H1 (cell line): ENCODE measurements around the gene CPLANE1. TPM values are rescaled to one million over a fixed set of nuclear protein-coding genes. Genes with fewer than 3 reads are reported as not detected.

ENCODE experiments used
- CTCF ChIA-PET: fragments of 300-600 bp; sonication (Branson Sonifier 250); formaldehyde crosslinking; loops from one replicate; lab custom pipeline; 2021; ENCODE audit not compliant: partially characterized antibody; lab: Charles Lee
- POLR2A ChIA-PET: fragments of 300-600 bp; sonication (Branson Sonifier 250); formaldehyde crosslinking; loops from one replicate; lab custom pipeline; 2021; ENCODE audit warnings: inconsistent platforms; ENCODE audit not compliant: partially characterized antibody; lab: Charles Lee
- DNase-seq, 2 experiments: peaks; one replicate each; pipeline versions ENCODE4 v3.0.0 to v3.0.0-alpha.2; 2010 to 2022; ENCODE audit warnings: low spot score in 2 of 2, low read depth in 1 of 2, mixed read lengths in 1 of 2
- FAIRE-seq: peaks from 2 replicates; lab custom pipeline; 2011; peaks lifted over from hg19 to GRCh38; lab: Jason Lieb, UNC
- H2AFZ ChIP-seq: 2 replicates; pipeline ENCODE4 v1.8.1; 2012; ENCODE audit warnings: low read length, inconsistent platforms
- H2AK5ac ChIP-seq: 2 replicates; pipeline ENCODE4 v1.6.1; 2013; ENCODE audit warnings: low read depth, low read length
- H2BK120ac ChIP-seq: replicated peaks from 2 replicates; pipeline ENCODE3; 2013; ENCODE audit warnings: low read depth, low read length, inconsistent platforms
- H2BK12ac ChIP-seq: 2 replicates; pipeline ENCODE4 v1.6.1; 2013; ENCODE audit warnings: low read depth, low read length
- H2BK15ac ChIP-seq: 2 replicates; pipeline ENCODE4 v1.6.1; 2013; ENCODE audit warnings: low read length
- H2BK20ac ChIP-seq: 2 replicates; pipeline ENCODE4 v1.6.1; 2013; ENCODE audit warnings: low read length
- H2BK5ac ChIP-seq: 2 replicates; pipeline ENCODE4 v1.6.1; 2013; ENCODE audit warnings: low read depth, low read length
- H3K14ac ChIP-seq: 2 replicates; pipeline ENCODE4 v1.6.1; 2013; ENCODE audit warnings: inconsistent platforms; ENCODE audit not compliant: insufficient read length
- H3K18ac ChIP-seq: 2 replicates; pipeline ENCODE4 v1.6.1; 2013; ENCODE audit warnings: low read length; ENCODE audit errors: extremely low read depth
- H3K23ac ChIP-seq: 2 replicates; pipeline ENCODE4 v1.6.1; 2013; ENCODE audit warnings: inconsistent platforms; ENCODE audit not compliant: insufficient read length
- H3K23me2 ChIP-seq: 2 replicates; pipeline ENCODE4 v1.6.1; 2013; ENCODE audit warnings: low read depth, low read length
- H3K27ac ChIP-seq: 2 replicates; pipeline ENCODE4 v1.6.1; 2011; ENCODE audit warnings: low read depth, low read length, inconsistent platforms
- H3K27me3 ChIP-seq, 4 experiments: replicated peaks in 1 of 4; 1 replicate in 1 of 4; 2 replicates in 3 of 4; pipeline versions ENCODE4 v1.6.1 to v1.8.1; 2011 to 2013; ENCODE audit warnings: low read length in 3 of 4, mild to moderate bottlenecking in 3 of 4, inconsistent platforms in 2 of 4, mixed read lengths in 2 of 4, moderate library complexity in 1 of 4; ENCODE audit not compliant: control insufficient read depth in 3 of 4, insufficient read depth in 3 of 4; ENCODE audit errors: extremely low read depth in 1 of 4
- H3K36me3 ChIP-seq, 4 experiments: 2 replicates each; pipeline versions ENCODE4 v1.6.1 to v1.8.1; 2011 to 2013; ENCODE audit warnings: mild to moderate bottlenecking in 4 of 4, low read length in 3 of 4, moderate library complexity in 2 of 4, control low read depth in 1 of 4, inconsistent platforms in 1 of 4; ENCODE audit not compliant: insufficient read depth in 4 of 4, control insufficient read depth in 2 of 4
- H3K4ac ChIP-seq: replicated peaks from 2 replicates; pipeline ENCODE3; 2013; ENCODE audit warnings: low read length, low read depth, mixed read lengths, inconsistent platforms; ENCODE audit not compliant: insufficient read length
- H3K4me1 ChIP-seq, 4 experiments: replicated peaks in 1 of 4; 1 replicate in 1 of 4; 2 replicates in 3 of 4; pipeline versions ENCODE4 v1.6.1 to v1.8.1; 2011 to 2013; ENCODE audit warnings: low read length in 3 of 4, inconsistent platforms in 2 of 4, mixed read lengths in 1 of 4; ENCODE audit not compliant: insufficient read depth in 4 of 4, control insufficient read depth in 3 of 4
- H3K4me2 ChIP-seq, 2 experiments: 2 replicates each; pipeline versions ENCODE4 v1.6.1 to v1.8.1; 2011 to 2013; ENCODE audit warnings: low read depth in 2 of 2, low read length in 2 of 2, control low read depth in 1 of 2, inconsistent platforms in 1 of 2, mild to moderate bottlenecking in 1 of 2; ENCODE audit not compliant: insufficient read depth in 1 of 2
- H3K4me3 ChIP-seq, 4 experiments: fragments of 200-600, 300-600 bp in 1 of 4; sonication (generic), shearing (Covaris generic), sonication (Bioruptor Twin) in 1 of 4; 2 replicates each; pipeline versions ENCODE4 v1.5.1 to v1.8.1; 2011 to 2016; ENCODE audit warnings: low read length in 4 of 4, low read depth in 3 of 4, control low read depth in 2 of 4, inconsistent platforms in 2 of 4, mild to moderate bottlenecking in 2 of 4, mixed read lengths in 1 of 4, moderate library complexity in 1 of 4; ENCODE audit not compliant: insufficient read depth in 2 of 4; ENCODE audit errors: extremely low read depth in 1 of 4
- H3K56ac ChIP-seq: replicated peaks from 2 replicates; pipeline ENCODE3; 2013; ENCODE audit warnings: low read depth, mild to moderate bottlenecking, mixed read lengths, low read length, inconsistent platforms; ENCODE audit not compliant: insufficient read length
- H3K79me1 ChIP-seq: 2 replicates; pipeline ENCODE4 v1.6.1; 2013; ENCODE audit warnings: low read depth, low read length, control low read depth
- H3K79me2 ChIP-seq, 2 experiments: 2 replicates each; pipeline versions ENCODE4 v1.6.1 to v1.8.1; 2012 to 2013; ENCODE audit warnings: low read length in 2 of 2, mild to moderate bottlenecking in 2 of 2, inconsistent platforms in 1 of 2; ENCODE audit not compliant: insufficient read depth in 2 of 2, control insufficient read depth in 1 of 2
- H3K9ac ChIP-seq, 4 experiments: replicated peaks in 1 of 4; 1 replicate in 1 of 4; 2 replicates in 3 of 4; pipeline versions ENCODE4 v1.6.1 to v1.8.1; 2011 to 2013; ENCODE audit warnings: low read depth in 3 of 4, low read length in 3 of 4, control low read depth in 2 of 4, mild to moderate bottlenecking in 2 of 4, moderate library complexity in 2 of 4, inconsistent platforms in 1 of 4; ENCODE audit errors: extremely low read depth in 1 of 4
- H3K9me3 ChIP-seq, 2 experiments: 2 replicates each; pipeline versions ENCODE4 v1.6.1 to v1.8.1; 2012 to 2013; ENCODE audit warnings: mild to moderate bottlenecking in 2 of 2, moderate library complexity in 2 of 2, control low read depth in 1 of 2, inconsistent platforms in 1 of 2, low read depth in 1 of 2, low read length in 1 of 2, mixed read lengths in 1 of 2; ENCODE audit not compliant: insufficient read depth in 2 of 2
- H4K20me1 ChIP-seq, 2 experiments: replicated peaks in 1 of 2; 2 replicates each; pipeline versions ENCODE3 to v1.8.1; 2011 to 2013; ENCODE audit warnings: inconsistent platforms in 2 of 2, low read length in 2 of 2, mild to moderate bottlenecking in 1 of 2; ENCODE audit not compliant: insufficient read depth in 2 of 2, control insufficient read depth in 1 of 2
- H4K5ac ChIP-seq: 2 replicates; pipeline ENCODE4 v1.6.1; 2013; ENCODE audit warnings: low read length, low read depth, mixed read lengths, inconsistent platforms; ENCODE audit not compliant: insufficient read length
- H4K8ac ChIP-seq: 2 replicates; pipeline ENCODE4 v1.8.0; 2013; ENCODE audit warnings: mild to moderate bottlenecking, moderate library complexity, low read length, inconsistent platforms; ENCODE audit not compliant: insufficient read depth; ENCODE audit errors: extremely low read depth
- H4K91ac ChIP-seq: replicated peaks from 2 replicates; pipeline ENCODE3; 2013; ENCODE audit warnings: low read length, mixed read lengths, inconsistent platforms; ENCODE audit not compliant: insufficient read length
- ATF3 ChIP-seq: IDR thresholded peaks from 2 replicates; pipeline ENCODE4 v1.6.1; 2011; ENCODE audit warnings: low read depth, mild to moderate bottlenecking, low read length; ENCODE audit not compliant: insufficient read depth
- BACH1 ChIP-seq: IDR thresholded peaks from 2 replicates; pipeline ENCODE4 v1.6.1; 2012; ENCODE audit warnings: low read length, improper control_type of control experiment
- BRCA1 ChIP-seq: IDR thresholded peaks from 2 replicates; pipeline ENCODE4 v1.6.1; 2012; ENCODE audit warnings: low read depth, low read length, improper control_type of control experiment
- SP2 ChIP-seq: IDR thresholded peaks from 2 replicates; pipeline ENCODE4 v1.6.1; 2012; ENCODE audit warnings: mild to moderate bottlenecking, low read length, inconsistent platforms
- SP4 ChIP-seq: IDR thresholded peaks from 2 replicates; pipeline ENCODE4 v1.6.1; 2012; ENCODE audit warnings: low read length, inconsistent platforms
- WGBS, 2 experiments: shearing (Covaris generic) in 1 of 2; methylation state at CpG; one replicate each; pipeline versions ENCODE4 v1.1.6 to v1.1.7; 2013 to 2015; ENCODE audit warnings: low lambda C conversion rate in 2 of 2, mixed read lengths in 2 of 2, inconsistent platforms in 1 of 2, low coverage in 1 of 2, missing lambda C conversion rate in 1 of 2; ENCODE audit not compliant: insufficient replicate concordance in 2 of 2, insufficient coverage in 1 of 2, insufficient read length in 1 of 2; ENCODE audit errors: extremely low coverage in 1 of 2, missing lambda C conversion rate in 1 of 2; 5-methylcytosine and 5-hydroxymethylcytosine counted together
- polyA plus RNA-seq, 7 experiments: library from polyadenylated mRNA; depleted of rRNA in 3 of 7; stranded (reverse) in 5 of 7; unstranded in 2 of 7; fragments of >200 nt in 5 of 7; fragments of 200-250 nt in 2 of 7; gene quantifications; 1 replicate in 5 of 7; 2 replicates in 1 of 7; 4 replicates in 1 of 7; pipeline versions ENCODE4 v1.2.1 to v1.2.3, GENCODE V29; 2011 to 2013; ENCODE audit warnings: missing spikeins in 2 of 7, mixed read lengths in 2 of 7
- total RNA-seq: library from RNA; stranded (reverse); fragmentation: NEBNext Ultra II Directional; extraction: Animal tissue kit (Norgen Biotek cat#: 25700); gene quantifications from 2 replicates; pipeline ENCODE4 v1.2.1, GENCODE V29; 2021

CPLANE1 gene
- total and polyA plus RNA-seq, 2 of the 8 experiments (the other 6 are each of a cell fraction or from before 2014, with no cell fraction given): 2.2 to 8.8 TPM

GRCh38 chr5:37197340-37198050 lies 51.7 kb downstream of the CPLANE1 start:
- Histone ChIP-seq H3K4me2 (no peak overlapping the region), H2AK5ac (no peak overlapping the region), H4K8ac (no peak overlapping the region), H2BK15ac (no peak overlapping the region), H3K79me2 (no peaks in the 10 kb centered on the region), H3K9me3 (no peaks in the 10 kb centered on the region), H3K79me1 (no peaks in the 10 kb centered on the region), H4K91ac (no peak overlapping the region), H2AFZ (no peak overlapping the region), H3K27me3 (no peaks in the 10 kb centered on the region), H3K9ac (no peak overlapping the region), H2BK120ac (no peak overlapping the region), H3K14ac (no peak overlapping the region), H3K56ac (no peak overlapping the region), H2BK20ac (no peak overlapping the region), H3K4me1 (no peaks in the 10 kb centered on the region), H3K23me2 (no peaks in the 10 kb centered on the region), H4K5ac (no peak overlapping the region), H4K20me1 (no peaks in the 10 kb centered on the region), H3K36me3 (peaks cover 0 to 6% (median 2%) of the 10 kb centered on the region in 4 experiments; a peak in 2 of 8 replicates), H3K4me3 (no peak overlapping the region), H3K27ac (no peak overlapping the region), H3K18ac (no peak overlapping the region), H3K4ac (no peak overlapping the region), H2BK12ac (no peak overlapping the region), H3K23ac (no peak overlapping the region), H2BK5ac (no peak overlapping the region)
- CTCF ChIA-PET: interaction anchor here (0.6 to 0.9 kb wide), 2 partner anchors 18 to 139 kb away, joined by 3 read pairs; no protein-coding TSS in a partner anchor
- TF ChIP-seq BRCA1 (no peak), BACH1 (no peak), ATF3 (no peak), SP2 (no peak), SP4 (no peak)
- POLR2A ChIA-PET: interaction anchor here (0.6 kb wide), 1 partner anchor 20 kb away, joined by 3 read pairs; no protein-coding TSS in a partner anchor
- WGBS, 2 experiments: 85% methylated on average over 3 of the region's 3 CpGs; no CpG with 5 or more reads in 1 of the 2 experiments
- FAIRE-seq (no peak), DNase-seq (no peak)
